Activated T-helper 1 cell treated with anti-CD3 and anti-CD28 coated beads, Interleukin-2, amount 50 U/mL, for 16 hours (primary cell): ENCODE measurements around the gene UBR4.
A peak's percentile ranks its signal among the peaks of the same experiment; 100 is the strongest.

ENCODE experiments used
- DNase-seq, 2 donors: peaks; one replicate each; pipeline ENCODE4 v3.0.0-alpha.2; 2020; ENCODE audit warnings: low read depth in 1 of 2, low spot score in 1 of 2

UBR4 gene

DNA sequence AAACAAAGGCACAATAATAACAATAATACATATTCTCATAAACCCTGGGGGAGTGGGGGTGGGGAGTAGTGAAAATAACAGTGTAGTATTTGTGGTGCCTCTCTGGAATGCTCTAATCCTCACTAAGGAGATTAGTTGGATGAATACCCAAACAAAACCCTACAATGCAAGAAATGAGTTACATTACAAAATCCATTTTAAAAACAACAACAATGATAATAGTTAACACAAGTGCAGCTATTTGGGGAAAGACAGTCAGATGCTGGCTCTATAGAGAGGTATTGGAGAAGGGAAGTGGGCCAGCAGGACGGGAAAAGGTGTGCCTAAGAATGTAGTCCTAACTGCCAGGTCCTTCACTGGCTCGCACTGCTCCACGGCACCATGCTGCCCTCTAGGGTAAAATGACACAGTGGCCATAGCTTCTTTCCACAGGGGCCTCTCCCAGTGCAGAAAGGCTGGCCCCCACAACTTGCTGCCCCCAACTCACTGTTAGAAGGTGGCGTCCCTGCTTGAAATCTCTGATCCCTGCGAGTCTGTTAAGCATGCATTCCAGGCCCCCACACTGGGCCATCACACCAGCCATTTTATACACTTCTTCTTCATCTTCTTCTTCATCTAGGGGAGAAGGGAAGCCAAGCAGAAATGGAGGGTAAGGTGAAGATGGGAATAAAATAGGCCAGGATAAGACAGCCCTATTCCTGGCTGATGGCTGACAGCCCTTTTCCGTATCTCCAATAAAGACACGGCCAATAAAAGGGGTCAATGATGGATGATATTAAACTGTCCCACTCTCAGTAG lies 113.8 kb downstream of the UBR4 start:
- no peak for DNase-seq

DNA sequence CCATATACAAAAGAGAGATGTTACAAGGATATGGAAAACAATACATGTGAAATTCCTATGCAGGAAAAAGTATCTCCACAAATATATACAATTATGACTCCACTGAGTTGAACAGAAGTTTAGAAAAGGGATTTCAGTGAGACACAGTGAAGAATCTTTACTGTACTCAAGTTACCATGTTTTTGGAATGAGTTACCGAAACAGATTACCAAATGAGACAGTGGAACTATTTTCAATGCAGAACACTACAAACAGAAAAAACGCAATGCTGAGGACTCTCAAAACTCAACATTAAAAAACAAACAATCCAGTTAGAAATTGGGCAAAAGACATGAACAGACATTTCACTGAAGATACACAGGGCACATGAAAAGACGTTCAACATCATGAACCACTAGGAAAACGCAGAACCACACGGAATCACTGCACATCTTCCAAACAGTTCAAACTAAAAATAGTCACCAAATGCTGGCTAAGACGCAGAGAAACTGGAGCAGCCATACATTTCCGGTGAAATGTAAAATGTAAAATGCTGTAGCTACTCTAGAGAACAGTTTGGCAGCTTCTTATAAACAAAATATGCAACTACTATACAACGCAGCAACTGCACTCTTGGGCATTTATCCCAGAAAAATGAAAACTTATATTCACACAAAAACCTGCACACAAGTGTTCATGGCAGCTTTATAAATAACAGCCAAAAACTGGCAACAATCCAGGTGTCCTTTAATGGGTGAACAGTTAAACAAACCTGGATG lies 118.7 kb downstream of the UBR4 start:
- no peak for DNase-seq

GRCh38 chr1:19089524-19089923 lies 120.5 kb downstream of the UBR4 start:
- no peak for DNase-seq

GRCh38 chr1:19088717-19089442 lies 121.2 kb downstream of the UBR4 start:
- no peak for DNase-seq

DNA sequence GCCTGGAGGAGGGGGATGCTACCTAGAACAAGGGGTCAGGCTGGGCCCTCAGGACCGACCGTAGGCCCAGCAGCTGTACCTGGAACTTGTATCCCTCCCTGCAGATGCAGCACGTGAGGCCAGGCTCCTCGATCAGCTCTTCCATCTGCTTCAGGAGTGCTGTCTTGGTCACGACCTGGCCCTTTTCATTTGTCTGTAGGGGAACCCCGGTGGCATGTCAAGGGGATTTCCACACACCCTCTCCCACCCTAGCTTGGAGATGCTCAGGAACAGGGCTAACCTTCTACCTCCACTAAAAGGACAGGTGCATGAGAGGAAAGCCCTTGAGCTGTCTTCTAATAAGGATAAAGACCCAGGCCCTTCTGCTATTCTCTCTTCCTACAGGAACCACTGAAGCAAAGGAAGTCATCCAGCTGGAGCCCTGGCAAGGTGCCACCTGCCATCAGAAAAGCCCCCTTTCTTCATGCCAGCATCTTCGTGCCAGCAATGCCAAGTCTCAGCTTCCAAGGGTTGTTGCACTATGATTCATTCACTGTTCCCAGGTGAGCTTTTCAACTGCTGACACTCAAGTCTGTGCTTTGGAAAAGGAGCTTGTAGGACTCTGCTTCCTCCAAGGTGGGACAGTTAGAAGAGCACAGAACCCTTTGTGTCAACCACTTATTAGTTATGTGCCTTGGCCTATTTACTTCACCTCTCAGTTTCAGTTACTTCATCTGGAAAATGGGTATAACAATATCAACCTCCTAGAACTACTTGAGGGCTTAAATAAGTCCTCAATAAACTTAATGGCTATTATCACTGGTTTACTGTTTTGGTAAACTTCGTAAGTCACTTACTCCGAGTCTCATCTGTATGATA lies 122.1 kb downstream of the UBR4 start:
- no peak for DNase-seq

DNA sequence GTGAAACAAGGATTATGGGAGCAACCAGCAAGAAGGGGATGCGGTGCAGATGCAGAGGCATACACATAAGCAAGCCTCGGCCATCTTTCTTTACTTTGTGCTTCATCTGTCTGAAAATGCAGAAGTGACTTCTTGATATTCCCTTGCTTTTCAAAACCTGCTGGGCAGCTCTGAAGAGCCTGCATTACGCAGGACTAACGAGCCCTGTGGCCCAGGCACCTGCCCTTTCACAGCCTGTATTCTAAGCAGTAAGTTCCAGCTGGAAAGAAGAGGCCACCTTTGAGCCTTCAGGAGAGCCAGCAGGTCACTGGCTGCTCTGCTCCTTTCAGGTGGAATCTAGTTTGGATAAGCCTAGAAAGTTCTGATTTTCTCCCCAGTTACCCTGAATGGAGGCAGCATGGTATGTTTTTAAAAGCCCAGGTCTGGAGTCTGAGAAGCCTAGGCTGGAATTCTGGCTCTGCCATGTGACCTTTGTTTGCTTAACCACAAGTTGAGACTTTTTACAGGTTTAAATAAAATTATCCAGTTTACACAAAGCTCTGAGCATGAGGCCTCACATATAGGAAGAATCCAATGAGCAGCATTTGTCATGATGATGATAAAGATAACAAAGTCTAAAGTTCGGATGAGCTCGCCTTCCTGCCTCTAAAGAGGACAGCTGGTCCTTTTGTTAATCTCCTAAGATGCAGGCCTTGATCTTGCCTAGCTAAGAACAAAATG lies 122.9 kb downstream of the UBR4 start:
- DNase-seq, result no peak

DNA sequence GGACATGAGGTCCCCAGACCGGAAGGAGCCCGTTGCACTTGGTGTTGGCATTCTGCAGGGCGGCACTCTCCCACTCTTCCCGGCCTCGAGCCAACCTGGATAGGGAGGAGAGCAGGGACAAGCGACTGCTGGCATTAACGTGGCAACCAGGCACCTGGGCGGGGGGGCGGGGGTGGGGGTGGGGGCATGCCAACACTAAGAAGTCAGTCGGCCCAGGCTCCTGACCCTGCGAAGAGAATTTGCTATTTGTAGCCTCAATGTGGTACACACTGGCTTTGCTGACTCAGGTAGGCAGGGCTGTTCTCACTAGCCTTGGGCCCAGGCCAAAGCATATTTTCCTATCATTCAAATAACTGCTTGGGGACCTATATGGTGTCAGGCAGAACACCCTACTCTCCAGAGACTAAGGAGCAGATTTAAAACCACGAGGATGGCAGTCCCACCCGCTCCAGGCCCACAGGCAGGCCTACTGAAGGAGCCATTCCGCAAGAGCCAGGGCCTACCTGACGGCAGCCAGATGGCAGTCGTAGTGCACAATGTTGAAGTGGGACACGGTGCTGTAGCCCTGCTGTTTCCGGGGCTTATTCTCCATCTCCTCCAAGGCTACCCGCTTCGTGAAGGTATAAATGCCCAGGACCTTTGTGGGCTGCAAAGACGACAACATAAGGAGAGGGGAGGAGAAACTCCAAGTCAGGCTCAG lies 123.7 kb downstream of the UBR4 start:
- no peak for DNase-seq

- DNase-seq, result no peak
Measured at GRCh38 chr1:19084206-19084738, 125.8 kb downstream of the UBR4 start.

DNA sequence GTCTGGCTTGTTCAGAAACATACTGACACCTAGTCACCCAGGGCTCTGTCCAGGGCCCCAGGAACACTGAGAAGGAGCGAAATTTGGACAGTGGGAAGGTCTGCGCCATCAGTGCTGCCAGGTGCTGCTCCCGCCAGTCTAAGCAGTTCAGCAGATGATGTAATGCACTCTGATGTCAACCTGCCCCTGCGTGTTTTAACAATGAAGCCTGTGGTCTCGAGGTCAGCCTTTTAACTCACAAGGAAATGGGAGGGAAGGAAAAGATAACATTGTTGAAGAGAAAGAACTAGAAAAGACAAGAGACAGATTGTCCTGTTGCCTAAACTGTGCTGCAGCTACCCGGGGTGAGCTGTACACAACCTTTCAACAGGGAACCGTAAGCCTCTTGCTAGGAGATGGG lies 127.0 kb downstream of the UBR4 start:
- no peak for DNase-seq

GRCh38 chr1:19081218-19081893 lies 128.7 kb downstream of the UBR4 start:
- DNase-seq, result no peak

DNA sequence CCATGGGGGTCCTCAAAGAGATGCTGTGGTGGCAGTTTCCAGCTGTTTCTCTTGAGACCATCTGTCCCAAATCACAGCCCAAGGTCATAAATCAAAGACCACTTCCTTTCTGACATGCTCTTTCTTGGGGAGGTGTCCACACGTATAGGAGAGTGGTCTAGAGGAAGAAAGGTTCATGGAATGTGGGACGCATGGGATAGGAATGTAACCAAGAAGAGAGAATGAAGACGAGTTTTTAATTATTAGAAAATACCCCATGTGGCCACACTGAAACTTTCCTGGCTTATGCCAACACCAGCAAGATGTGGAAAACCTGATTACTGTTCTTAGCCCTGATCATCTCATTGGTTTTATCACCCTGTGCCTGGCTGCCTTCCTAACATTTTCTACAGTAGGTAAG lies 129.3 kb downstream of the UBR4 start:
- DNase-seq, result no peak

DNA sequence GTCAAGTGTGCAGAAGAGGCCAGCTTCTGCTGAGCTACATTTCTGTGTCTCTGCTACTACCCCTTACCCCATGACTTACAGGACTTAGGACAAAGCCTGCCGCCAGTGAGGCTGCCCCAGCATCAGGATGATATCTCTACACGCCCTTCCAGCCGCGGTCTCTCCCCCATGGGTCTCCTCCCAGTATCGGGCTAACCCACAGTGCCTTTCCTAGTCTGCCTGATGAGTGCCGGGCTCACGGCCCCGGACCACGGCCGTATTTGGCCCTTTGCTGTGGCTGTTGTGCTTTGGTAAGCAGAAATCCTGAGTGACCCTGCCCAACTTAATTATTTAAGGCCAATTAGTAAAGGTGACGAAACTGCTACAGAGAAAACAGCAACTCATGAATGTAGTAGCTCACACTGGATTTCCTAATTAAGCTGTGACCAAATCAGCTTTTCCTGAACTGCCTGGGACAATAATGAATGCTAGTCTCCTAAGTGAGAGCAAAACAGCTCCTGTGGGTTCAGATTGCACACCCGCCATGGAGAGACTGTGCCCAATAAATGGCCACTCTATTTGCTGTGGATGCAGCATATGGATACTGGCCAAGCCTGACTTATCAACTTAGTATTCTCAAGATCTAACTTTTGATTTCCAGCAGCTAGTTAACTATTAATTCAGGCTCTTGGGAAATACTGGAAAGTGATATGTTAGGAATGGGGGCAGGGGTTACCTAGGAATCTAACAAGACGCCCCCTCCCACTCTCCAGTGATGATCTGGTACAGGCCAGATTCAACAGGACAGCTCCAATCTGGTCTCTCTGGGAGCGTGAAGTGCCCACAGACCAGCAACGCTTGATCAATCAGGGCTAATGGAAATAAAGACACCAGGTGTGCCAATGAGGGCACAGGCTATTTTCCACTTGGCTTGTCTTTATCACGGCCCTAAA lies 130.3 kb downstream of the UBR4 start:
- no peak for DNase-seq

- DNase-seq, result no peak
Measured at GRCh38 chr1:19078536-19078935, 131.5 kb downstream of the UBR4 start.

DNA sequence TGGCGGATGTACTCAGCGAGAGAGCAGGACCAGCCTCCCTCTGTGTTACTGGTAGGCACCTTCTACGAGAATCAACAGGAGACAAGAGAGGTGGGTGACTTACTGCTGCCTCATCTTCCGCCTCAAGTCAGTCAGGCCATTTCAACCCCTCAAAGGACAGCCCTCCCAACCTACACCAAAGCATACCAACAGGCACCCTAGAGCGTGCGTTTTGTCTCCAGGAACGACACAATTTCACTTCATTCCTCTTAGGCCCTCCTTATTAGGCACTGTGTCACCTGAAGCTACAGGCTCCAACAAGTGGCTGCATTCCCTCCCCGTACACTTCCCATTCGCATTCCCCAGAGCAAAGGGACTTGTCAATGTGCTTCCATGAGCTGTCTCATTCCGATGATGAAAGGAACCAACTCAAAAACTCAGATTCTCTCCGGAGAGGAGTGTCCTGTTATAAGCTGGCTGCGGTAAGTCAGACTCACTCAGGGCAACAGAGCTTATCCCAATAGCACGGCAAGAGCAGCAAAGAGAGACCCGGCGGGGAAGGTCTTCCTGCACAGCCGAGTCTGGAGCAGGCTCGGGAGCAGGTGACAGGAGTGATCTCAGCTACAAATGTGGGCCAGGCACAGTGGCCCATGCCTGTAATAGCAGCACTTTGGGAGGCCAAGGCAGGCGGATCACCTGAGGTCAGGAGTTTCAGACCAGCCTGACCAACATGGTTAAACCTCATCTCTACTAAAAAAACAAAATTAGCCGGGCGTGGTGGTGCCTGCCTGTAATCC lies 133.0 kb downstream of the UBR4 start:
- DNase-seq, result no peak

DNA sequence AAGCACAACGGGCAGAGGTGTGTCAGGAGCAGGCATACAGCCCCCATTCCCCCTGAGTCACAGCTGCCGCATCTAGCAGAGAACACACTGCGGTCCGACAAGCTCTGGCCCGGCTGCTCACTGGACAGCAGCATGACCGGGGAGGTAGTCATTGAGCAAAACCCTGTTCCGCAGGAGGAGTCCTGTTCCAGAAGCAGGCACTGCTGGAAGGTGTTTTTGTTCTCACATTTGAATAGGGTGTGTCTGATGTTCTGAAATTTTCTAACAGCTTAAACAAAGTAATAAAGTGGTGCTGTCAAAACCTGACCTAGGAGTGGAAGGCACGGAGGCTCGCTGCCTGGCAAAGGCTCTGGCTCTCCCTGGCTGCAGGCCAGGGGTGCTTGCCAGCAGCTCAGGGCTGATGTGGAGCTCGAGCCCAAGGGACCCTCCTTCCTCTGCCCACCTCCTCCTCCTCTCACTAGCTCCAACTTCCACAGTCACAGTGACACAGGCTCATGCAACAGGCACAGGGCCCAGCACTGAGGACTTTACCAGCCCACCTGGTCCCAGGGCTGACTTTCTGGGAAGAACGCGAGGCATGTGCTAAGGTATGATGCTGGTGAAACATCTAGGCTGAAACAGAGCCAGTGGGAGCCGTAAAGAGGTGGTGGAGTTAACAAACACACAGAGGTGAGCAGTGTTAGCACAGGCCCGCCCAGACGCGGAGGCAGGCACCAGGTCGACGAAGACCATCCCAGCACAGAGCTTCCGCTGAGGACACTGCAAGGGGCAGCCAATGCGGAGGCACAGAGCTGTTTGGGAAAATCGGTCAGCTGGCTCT lies 135.0 kb downstream of the UBR4 start:
- DNase-seq, result no peak

DNA sequence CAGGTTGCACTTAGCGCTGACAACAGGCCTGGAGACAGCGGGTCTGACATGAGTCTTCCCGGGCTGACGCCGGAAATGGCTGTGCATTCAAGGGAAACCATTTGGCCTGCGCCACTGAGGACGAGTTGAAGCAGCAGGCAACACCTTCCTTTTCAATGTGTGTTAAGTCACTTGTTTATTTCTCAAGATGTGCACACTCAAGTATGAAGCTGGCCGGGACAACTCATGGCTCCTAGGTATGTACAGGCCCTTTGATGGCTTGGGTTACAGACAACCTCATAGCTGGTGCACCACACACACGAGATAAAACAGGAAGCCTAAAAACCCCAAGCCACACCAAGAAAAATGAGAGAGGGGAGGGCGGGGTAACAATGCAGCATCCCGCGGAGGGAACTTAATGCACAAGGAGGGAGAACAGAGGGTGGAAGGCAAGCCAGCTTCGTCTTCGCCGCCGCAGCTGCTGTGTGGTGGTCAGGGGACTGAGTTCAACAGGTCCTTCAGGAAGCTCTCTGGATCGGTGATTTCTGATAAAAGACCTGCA lies 135.6 kb downstream of the UBR4 start:
- peak; percentile 26 to 43 for DNase-seq
